DMS79 (cell line): ENCODE data around the gene AXL.
"Not testable (repeated sequence)": the region's sequence is repeated elsewhere in the genome, so short reads cannot be mapped to it uniquely, and the experiment has no call there.

Experiments
- DNase-seq: peaks from one replicate; lab custom pipeline; 2025; lab: John Stamatoyannopoulos, UW

AXL gene

GRCh38 chr19:41218615-41219507 is at the start of gene AXL:
AXL (plus strand) TSS chr19:41219223; CDS start chr19:41219393, 170 bp downstream.
- DNase-seq, result no peak

- no peak for DNase-seq
Observed at GRCh38 chr19:41172297-41173164, 46.5 kb upstream of the AXL start.

GRCh38 chr19:41174297-41174928 is 44.6 kb upstream of the AXL start:
- DNase-seq, result no peak

GRCh38 chr19:41175801-41176777 is 42.9 kb upstream of the AXL start:
- DNase-seq, result no peak

- not testable (repeated sequence) for DNase-seq
Observed at GRCh38 chr19:41180173-41180572, 38.9 kb upstream of the AXL start.

GRCh38 chr19:41186971-41187883 is 31.8 kb upstream of the AXL start:
- DNase-seq, result no peak

- no peak for DNase-seq
Observed at GRCh38 chr19:41187884-41188279, 31.1 kb upstream of the AXL start.

- no peak for DNase-seq
Observed at GRCh38 chr19:41189425-41190065, 29.5 kb upstream of the AXL start.

GRCh38 chr19:41192574-41193429 is 26.2 kb upstream of the AXL start, which contains the start of gene CYP2S1:
CYP2S1 (plus strand) TSS chr19:41193219; CDS start chr19:41193265, 46 bp downstream.
- no peak for DNase-seq

GRCh38 chr19:41193430-41194156 is 25.4 kb upstream of the AXL start:
- no peak for DNase-seq

- DNase-seq, result no peak
Observed at GRCh38 chr19:41194157-41194552, 24.9 kb upstream of the AXL start.

- DNase-seq, result no peak
Observed at GRCh38 chr19:41195675-41196497, 23.1 kb upstream of the AXL start.

- DNase-seq, result no peak
Observed at GRCh38 chr19:41198559-41198958, 20.5 kb upstream of the AXL start.

GRCh38 chr19:41203371-41203770 is 15.7 kb upstream of the AXL start:
- no peak for DNase-seq

- peak; percentile 20 for DNase-seq
Observed at GRCh38 chr19:41204338-41204737, 14.7 kb upstream of the AXL start.

GRCh38 chr19:41205995-41206394 is 13.0 kb upstream of the AXL start:
- no peak for DNase-seq

- no peak for DNase-seq
Observed at GRCh38 chr19:41206456-41206855, 12.6 kb upstream of the AXL start.
